Cardiac fibroblast (primary cell): ENCODE results near the gene BBIP1.

Source experiments
- DNase-seq, 2 donors: peaks; one replicate each; pipeline versions ENCODE4 v3.0.0 to v3.0.0-alpha.2; 2010; ENCODE audit warnings: low read depth in 2 of 2
- H3K4me3 ChIP-seq, 2 donors: replicated peaks in 1 of 2; 1 replicate in 1 of 2; 2 replicates in 1 of 2; pipeline ENCODE4 v1.5.1; 2011; ENCODE audit warnings: low read depth in 2 of 2, low read length in 2 of 2, mild to moderate bottlenecking in 2 of 2, moderate library complexity in 1 of 2
- TF ChIP-seq, protein P1 (sequence below): IDR thresholded peaks from one replicate; pipeline ENCODE4 v1.5.1; 2011; ENCODE audit warnings: low read depth, mild to moderate bottlenecking, low read length, inconsistent platforms

The BBIP1 gene

DNA sequence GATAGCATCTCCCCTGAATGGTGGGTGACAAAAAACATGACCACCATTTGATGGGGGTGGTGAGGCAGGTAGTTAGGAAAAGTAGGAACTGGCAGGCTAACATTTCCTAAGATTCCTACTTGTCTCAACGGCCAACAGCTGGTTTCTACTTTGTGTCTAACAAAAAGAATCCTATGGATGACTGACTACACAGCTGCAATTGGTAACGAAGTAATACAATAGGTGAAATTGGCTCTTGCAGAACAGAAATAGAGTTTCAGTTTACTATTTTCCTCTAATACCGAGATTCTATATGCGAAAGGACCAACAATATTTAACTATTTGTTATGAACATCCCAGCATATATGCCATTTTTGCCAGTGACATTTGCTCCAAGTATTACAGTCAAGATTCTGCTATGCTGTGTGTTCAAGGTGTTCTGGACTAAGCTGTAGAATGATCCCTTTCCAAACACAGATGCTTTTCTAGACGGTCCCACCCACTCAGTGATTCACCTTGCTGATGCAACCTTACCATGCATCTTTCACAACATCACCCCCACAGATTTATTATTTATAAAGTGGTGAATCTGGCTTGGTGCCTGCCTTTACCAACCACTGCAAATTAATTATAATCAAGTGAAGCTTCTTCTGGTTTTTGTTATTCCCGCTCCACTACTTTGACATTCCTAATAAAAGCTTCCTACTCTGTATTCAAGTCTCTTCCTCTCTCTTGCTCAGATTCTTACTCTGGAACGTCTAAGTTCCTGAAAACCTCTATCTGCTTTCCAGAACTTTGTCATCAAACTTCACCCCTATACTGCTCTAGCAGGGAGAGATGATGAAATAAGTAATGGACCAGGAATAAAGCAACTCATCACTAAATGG lies 16.8 kb downstream of the BBIP1 start:
- peak; percentile 55 to 93 for DNase-seq
- H3K4me3 ChIP-seq = no peak overlapping the region
- TF ChIP-seq, protein P1, sequence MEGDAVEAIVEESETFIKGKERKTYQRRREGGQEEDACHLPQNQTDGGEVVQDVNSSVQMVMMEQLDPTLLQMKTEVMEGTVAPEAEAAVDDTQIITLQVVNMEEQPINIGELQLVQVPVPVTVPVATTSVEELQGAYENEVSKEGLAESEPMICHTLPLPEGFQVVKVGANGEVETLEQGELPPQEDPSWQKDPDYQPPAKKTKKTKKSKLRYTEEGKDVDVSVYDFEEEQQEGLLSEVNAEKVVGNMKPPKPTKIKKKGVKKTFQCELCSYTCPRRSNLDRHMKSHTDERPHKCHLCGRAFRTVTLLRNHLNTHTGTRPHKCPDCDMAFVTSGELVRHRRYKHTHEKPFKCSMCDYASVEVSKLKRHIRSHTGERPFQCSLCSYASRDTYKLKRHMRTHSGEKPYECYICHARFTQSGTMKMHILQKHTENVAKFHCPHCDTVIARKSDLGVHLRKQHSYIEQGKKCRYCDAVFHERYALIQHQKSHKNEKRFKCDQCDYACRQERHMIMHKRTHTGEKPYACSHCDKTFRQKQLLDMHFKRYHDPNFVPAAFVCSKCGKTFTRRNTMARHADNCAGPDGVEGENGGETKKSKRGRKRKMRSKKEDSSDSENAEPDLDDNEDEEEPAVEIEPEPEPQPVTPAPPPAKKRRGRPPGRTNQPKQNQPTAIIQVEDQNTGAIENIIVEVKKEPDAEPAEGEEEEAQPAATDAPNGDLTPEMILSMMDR = no peak

DNA sequence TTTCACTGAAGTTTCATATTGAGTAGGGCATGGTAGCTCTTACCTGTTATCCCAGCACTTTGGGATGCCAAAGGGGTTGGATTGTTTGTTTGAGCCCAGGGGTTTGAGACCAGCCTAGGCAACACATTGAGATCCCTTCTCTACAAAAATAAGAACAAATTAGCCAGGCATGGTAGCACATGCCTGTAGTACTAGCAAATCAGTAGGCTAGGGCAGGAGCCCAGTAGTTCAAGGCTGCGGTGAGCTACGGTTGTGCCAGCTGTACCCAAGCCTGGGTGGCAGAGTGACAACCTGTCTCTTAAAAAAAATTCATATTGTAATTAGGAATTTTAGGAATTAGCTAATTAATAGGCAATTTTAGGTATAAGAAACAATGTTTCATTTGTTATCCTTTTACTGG lies 18.0 kb downstream of the BBIP1 start:
- H3K4me3 ChIP-seq = no peak overlapping the region
- TF ChIP-seq, protein P1 = no peak
- no peak for DNase-seq

DNA sequence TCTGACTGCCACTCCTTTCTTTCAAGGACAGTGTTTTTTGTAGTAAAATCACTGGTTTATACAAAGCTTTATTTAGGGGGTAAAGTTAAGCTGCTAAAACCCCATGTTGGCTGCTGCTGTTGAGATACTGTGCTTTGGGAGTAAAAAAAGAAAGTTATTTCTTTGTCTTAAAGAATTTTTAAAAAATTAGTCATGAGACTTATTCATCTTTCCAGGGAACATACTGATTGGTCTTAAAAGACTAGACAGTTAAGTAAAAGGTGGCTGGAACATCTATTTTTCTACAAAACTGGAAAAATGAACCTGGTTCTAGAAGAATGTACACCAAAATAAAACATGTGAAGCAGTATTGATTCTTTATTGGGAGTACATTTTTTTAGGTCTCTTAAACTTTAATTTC lies 20.6 kb downstream of the BBIP1 start:
- H3K4me3 ChIP-seq = no peak overlapping the region
- TF ChIP-seq, protein P1 = no peak
- DNase-seq = peak in 1 of 2 donors; percentile 53

DNA sequence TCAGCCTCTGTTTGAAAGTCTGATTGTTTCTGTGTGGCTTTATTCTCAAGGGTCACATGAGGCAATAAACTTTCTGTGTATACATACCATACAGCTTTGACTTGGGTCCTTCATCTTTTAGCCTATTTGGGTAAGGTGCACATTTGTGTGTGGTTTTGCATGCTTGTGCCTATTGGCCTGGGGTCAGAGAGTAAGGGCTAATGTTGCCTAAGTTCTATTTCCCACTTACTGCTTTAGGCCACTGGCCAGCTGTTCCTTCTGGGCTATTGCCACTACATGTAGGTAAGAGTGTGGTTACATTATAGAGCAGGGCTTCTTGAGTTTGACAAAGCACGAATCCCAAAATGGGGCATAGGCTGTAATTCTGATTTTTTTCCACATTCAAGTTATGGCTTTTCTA lies 21.8 kb downstream of the BBIP1 start:
- TF ChIP-seq, protein P1 = no peak
- no peak overlapping the region for H3K4me3 ChIP-seq
- DNase-seq = no peak

DNA sequence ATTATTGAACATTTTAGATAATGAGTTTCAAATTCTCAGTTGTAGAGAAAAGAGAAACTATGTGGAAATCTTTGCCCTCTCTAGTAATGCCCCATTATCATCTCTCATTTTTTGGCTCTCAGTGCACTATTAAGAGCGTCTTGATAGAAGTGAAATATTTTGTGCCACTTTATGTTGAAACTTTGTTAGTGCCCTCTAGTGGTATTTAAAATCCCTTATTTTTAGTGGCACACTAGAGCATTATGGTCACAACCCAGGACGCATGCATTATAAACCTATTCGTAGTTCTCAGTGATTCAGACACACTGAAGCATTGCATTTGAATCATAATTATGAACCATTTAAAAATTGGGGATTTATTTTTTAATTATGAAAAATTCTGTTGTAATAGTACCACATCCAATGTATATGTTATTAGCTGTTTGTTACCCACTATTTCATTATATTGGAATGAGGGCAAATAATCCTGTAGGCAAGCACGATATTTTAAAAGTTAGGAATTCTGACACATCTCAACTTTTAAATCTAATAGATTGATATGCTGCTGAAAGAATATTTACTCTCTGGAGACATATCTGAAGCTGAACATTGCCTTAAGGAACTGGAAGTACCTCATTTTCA lies 25.3 kb downstream of the BBIP1 start:
- no peak overlapping the region for H3K4me3 ChIP-seq
- TF ChIP-seq, protein P1 = peak; percentile 45
- peak; percentile 69 to 71 for DNase-seq

DNA sequence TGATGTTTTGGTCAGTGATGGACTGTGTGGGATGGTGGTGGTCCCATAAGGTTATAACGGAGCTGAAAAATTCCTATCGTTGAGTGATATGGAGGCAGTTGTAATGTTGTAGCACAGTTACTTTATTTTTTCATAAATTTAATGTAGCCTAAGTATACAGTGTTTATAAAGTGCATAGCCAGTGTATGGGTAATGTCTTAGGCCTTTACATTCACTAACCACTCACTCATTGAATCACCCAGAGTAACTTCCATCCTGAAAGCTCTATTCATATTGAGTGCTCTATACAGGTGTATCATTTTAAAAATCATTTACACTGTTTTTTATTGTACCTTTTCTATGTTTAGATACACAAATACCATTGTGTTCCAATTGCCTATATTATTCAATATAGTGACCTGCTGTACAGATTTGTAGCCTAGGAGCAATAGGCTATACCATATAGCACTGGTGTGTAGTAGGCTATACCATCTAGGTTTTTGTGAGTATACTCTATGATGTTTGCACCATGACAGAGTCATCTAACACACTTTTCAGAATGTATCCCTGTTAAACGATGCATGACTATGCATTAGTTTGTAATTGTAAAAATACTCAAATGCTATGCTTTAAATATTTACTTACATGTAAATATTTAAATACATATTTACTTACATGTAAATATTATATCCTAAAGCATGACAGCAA lies 26.2 kb downstream of the BBIP1 start:
- TF ChIP-seq, protein P1 = no peak
- no peak for DNase-seq
- H3K4me3 ChIP-seq = no peak overlapping the region
